Measurements from ENCODE around the gene TBC1D1.
"Not testable (repeated sequence)": the region's sequence is repeated elsewhere in the genome, so short reads cannot be mapped to it uniquely, and the experiment has no call there.

The TBC1D1 gene

GRCh38 chr4:38017609-38018008, 126.7 kb downstream of the TBC1D1 start:
- DNase-seq, result no peak

- no peak for DNase-seq
Measured at GRCh38 chr4:38020386-38020785, 129.5 kb downstream of the TBC1D1 start.

GRCh38 chr4:38020961-38021360, 130.1 kb downstream of the TBC1D1 start:
- DNase-seq, result not testable (repeated sequence)

GRCh38 chr4:38021751-38022150, 130.9 kb downstream of the TBC1D1 start:
- no peak for DNase-seq

- DNase-seq, result no peak
Measured at GRCh38 chr4:38023347-38024205, 132.7 kb downstream of the TBC1D1 start.

GRCh38 chr4:38024206-38024509, 133.3 kb downstream of the TBC1D1 start:
- no peak for DNase-seq

GRCh38 chr4:38025665-38026064, 134.8 kb downstream of the TBC1D1 start:
- no peak for DNase-seq

- DNase-seq, result no peak
Measured at GRCh38 chr4:38026158-38026740, 135.4 kb downstream of the TBC1D1 start.

- DNase-seq, result no peak
Measured at GRCh38 chr4:38030023-38030422, 139.1 kb downstream of the TBC1D1 start.

GRCh38 chr4:38034986-38035882, 144.3 kb downstream of the TBC1D1 start:
- no peak for DNase-seq

- DNase-seq, result no peak
Measured at GRCh38 chr4:38036548-38036947, 145.7 kb downstream of the TBC1D1 start.

GRCh38 chr4:38037612-38038011, 146.7 kb downstream of the TBC1D1 start:
- no peak for DNase-seq

- no peak for DNase-seq
Measured at GRCh38 chr4:38040619-38041018, 149.7 kb downstream of the TBC1D1 start.

GRCh38 chr4:38044060-38044459, 153.2 kb downstream of the TBC1D1 start:
- no peak for DNase-seq

GRCh38 chr4:38045289-38045988, 154.6 kb downstream of the TBC1D1 start:
- no peak for DNase-seq

GRCh38 chr4:38046727-38047489, 156.0 kb downstream of the TBC1D1 start:
- DNase-seq, result no peak

GRCh38 chr4:38049545-38050170, 158.8 kb downstream of the TBC1D1 start:
- no peak for DNase-seq

- no peak for DNase-seq
Measured at GRCh38 chr4:38050560-38051350, 159.9 kb downstream of the TBC1D1 start.

- no peak for DNase-seq
Measured at GRCh38 chr4:38055566-38055965, 164.7 kb downstream of the TBC1D1 start.

GRCh38 chr4:38056011-38056685, 165.3 kb downstream of the TBC1D1 start:
- no peak for DNase-seq
